Right renal pelvis (tissue), 4 donors: ENCODE results near the gene YAP1. TPM values are rescaled to one million over a fixed set of nuclear protein-coding genes. Genes with fewer than 3 reads are reported as not detected.
A peak's percentile ranks its signal among the peaks of the same experiment; 100 is the strongest.

Experiments
- DNase-seq, 4 donors: peaks; one replicate each; pipeline ENCODE4 v3.0.0-alpha.2; 2013; ENCODE audit warnings: low read depth in 4 of 4, low spot score in 3 of 4, missing footprints in 1 of 4
- polyA plus RNA-seq, 4 donors: library from polyadenylated mRNA; unstranded; fragments of 120-200 nt; gene quantifications; one replicate each; pipeline ENCODE4 v1.2.1, GENCODE V29; 2013; ENCODE audit not compliant: insufficient read length in 4 of 4

YAP1 gene
- polyA plus RNA-seq, 4 donors, result 176 to 207 (median 200) TPM

DNA sequence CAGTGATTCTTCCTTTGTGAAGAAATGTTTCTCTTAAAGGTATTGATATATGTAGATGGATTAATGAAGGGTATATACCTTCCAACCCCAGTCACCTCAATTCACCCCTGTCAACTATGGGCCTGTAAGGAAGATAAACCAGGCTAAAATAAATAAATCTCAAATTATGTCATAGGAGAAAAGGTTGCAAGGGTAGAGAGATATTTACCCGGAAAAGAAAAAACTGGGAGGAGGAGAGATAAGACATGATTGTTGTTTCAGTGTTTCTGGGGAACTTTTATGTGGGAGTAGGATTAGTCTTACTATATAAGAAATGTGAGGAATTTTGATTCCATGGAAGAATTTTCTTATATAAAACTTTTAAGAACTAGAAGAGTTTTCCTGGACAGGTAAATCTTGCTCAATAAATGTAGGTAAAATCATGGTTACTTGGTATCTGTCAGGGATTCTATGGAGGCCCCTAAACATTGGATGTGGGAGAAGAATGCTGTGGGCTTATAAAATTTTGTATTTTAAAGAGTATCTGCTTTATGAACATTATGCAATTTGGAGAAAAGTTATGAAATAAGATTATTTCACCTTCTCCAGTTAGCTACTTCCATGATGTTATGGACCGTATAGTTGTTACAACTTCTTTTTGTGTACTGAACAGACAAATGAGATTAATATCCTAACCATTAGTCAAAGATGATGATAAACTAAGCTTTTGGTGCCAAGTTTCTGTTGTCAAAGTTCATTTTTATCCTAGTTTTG lies 6.4 kb downstream of the YAP1 start:
- DNase-seq, result no peak

DNA sequence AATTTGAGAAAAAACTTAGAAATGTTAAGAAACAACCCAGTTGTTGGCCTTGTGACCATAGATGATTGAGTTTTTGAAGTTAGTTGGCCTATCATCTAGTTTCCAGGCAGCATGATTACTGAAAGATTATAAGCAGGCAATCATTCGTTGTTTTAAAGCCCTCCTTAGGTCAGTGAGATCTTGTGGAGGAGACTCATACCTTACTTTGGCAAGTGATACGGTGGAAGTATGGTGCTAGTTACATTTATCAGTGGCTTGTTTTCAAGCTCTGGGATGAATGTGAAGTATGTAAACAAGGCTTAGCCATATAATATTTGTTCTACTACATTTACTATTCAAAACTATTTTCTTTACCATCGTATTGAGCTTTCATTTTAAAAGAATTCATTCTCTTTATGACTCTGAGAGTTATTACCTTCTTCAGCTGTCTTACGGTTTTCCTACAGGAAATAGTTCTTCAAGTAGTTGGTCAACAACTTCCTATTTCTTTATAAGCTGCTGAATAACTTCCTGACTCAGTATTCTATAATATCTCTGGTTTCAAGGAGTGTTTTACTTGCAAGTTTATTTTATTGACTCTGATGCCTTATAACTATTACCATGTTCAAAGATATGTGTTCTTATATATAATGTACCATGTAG lies 7.3 kb downstream of the YAP1 start:
- no peak for DNase-seq

DNA sequence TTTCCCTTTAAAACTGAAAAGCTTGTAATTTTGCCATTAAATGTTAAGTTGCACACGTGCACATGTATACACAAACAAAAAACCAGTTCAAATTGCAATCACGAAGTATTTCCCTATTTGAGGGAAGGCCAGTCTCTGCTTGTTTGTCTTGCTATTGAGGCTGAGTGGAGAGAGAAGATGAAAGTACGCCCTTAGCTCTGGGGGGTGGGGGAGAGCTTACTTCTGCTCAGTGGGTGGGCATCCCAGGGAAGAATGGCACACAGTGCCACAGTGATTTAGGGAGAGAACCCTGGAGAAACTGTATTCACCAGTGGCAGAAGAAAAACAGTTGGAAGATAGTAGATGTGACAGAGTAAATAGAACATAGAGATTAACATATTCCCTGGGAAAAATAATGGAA lies 8.7 kb downstream of the YAP1 start:
- DNase-seq, result no peak

DNA sequence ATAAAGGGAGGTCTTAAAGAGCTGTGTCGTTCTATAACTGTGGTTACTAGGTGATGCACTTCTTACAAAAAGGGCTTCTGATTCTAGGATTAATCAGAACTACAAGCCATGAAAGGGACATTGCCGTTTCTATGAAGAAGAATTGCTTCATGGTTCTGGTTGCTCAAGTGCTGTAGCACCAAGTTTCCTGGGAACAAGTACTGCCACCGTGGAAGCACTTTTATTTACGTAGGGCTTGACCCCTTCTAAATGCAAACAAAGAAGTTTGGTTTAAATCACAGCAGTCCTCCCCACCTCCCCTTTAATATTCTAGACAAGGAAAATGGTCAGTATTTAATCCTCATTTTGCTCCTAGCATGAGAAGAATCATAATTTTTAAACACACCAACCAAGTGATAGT lies 9.8 kb downstream of the YAP1 start:
- no peak for DNase-seq

DNA sequence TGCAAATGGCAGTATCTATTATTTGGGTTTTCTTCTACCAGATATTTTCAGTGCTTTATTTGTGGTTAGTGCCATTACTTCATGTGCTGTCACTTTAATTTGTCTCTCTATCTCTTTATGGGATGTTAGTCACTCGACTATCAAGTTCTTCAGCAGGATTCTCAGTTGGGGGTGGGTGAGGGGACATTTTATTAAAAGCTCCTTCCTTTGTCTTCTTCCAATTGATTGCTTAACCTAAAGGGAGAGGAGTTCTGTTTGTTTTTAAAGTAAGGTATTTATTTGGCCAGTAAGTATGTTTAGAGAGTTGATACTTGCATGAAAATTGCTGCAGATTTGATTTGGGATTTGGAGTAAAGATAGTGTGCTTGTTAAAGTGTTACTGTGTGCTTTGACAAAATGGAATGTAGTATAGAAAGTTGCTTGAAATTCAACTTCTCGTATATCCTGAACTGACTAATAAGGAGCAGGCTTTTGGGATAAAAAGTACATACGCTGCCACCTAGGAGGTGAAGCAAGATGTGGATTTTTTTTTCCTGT lies 10.3 kb downstream of the YAP1 start:
- DNase-seq, result no peak

DNA sequence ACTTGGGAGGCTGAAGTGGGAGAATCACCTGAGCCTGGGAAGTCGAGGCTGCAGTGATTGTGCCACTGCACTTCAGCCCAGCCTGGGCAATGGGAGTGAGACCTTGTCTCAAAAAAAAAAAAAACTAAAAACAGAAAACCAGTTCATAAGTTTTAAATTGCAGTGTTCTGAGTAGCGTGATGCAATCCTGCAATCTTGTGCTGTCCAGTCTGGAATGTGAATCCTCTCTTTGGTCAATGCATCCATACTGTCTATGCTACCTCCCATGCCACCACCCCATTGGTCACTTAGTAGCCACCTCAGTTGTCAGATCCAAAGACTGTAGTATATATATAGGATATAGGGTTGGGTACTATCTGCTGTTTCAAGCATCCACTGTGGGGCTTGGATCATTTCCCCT lies 11.1 kb downstream of the YAP1 start:
- DNase-seq, result no peak

DNA sequence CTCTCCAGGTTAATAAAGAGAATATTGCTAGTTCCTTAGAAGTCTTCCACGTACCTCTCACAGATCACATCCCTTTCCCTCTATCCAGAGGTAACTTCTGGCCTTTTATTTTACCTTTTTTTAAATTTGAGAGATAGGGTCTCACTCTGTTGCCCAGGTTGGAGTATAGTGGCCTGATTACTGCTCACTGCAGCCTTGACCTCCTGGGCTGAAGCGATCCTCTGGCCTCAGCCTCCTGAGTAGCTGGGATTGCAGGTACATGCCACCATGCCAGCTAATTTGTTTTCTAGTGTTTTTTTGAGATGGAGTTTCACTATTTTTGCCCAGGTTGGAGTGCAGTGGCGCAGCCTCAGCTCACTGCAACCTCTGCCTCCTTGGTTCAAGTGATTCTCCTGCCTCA lies 24.4 kb downstream of the YAP1 start:
- no peak for DNase-seq

DNA sequence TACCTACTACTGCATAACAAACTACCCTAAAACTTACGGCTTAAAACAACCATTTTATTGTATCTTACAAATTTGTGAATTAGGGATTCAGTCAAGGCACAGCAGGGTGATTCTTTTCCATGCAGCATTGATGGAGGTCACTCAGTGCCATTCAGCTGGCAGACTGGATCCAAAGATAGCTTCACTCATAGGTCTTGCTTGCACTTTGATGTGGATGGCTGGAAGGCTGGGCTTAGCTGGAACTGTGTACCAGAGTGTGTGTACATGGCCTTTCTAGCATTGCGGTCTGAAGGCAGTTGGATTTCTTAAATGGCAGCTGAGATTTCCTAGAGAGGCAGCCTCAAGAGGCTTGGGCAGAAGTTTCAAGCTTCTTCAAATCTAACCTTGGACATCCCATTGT lies 25.0 kb downstream of the YAP1 start:
- no peak for DNase-seq

DNA sequence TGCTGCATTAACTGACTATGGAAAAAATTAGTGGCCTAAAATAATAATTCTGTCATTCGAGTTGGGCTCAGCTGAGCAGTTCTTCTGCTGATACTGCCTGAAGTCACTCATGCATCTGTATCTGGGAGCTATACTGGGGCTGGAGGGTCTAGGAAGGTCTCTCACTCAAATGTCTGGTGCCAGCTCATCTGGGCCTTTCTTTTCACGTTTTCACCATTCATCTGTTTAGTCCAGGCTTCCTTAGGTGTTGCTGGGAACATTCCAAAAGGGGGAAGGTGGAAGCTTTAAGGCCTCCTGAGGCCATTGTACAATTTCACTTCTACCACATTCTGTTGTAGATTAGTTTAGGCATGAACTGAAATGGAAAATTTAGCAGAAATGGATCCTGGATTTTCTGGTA lies 28.0 kb downstream of the YAP1 start:
- DNase-seq, result no peak

DNA sequence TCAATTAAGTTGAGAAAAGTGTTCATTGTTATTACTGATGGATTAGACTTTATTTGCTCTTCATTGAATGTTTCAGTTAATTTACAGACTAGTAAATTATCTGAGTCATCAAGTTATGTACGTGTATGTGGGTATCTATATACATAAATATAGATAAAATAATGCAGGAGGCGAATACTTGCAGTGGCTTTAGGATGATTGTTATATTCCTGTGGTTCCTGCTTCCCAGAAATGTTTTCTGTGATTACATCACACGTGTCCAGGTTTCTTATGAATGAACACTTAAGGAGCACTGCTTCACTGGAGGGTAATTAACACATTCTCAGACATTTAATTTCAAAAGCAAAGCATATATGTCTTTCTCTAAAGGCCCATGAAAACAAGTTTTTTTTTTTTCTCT lies 28.4 kb downstream of the YAP1 start:
- DNase-seq, result no peak

DNA sequence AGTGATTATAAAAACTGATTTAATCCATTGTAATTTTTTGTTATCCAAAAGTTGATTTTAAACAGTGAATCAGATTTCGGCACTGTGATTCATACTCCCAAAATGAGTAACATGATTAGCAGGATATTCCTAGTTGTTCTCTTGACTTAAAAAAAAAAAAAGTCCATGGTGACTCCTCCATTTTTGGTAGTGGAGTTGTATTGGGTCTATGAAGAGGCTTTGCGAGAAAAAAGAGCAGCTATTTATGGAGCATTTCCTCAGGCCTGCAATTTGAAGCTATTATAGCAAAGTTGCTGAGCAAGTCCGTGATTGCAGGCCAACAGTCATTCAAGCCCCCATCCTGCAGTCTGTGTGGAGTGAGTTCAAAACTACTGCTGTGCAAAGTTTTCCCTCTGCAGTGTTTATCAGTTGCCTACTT lies 28.8 kb downstream of the YAP1 start:
- no peak for DNase-seq

DNA sequence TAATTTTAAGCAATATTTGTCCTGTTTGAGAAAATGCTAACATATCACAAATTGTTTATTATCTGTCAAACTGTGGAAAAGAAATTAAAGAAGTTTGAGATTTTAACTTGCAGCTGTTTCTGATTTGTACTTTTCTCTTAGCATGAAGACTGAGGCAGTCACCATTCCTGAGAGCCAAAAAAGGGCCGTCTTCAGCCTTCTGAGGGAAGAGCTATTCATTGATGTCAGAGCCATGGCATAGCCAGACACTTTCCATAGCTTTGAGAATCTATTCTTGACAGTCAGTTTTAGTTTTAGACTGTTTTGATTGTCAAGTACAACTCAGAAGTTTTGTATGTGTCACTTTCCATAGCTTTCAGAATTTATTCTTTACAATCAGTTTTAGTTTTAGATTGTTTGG lies 32.1 kb downstream of the YAP1 start:
- no peak for DNase-seq

DNA sequence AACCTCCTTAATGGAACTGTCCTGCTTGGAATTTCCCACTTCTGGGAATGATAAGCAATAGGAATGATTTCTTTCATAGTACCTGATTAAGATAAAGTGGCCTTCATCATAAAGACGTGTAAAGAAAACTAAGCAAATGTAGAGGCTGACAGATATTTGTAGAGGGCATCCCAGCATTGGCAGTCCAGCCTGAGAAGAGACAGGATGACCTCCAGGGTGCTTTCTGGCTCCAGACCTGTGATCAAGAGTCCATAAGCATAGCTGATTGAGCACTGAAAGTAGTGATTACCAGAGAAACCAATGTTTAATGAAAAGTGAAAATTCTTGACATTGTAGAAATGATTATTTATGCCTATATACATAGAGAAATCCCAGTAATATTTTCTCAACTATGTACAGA lies 33.6 kb downstream of the YAP1 start:
- DNase-seq, result no peak

DNA sequence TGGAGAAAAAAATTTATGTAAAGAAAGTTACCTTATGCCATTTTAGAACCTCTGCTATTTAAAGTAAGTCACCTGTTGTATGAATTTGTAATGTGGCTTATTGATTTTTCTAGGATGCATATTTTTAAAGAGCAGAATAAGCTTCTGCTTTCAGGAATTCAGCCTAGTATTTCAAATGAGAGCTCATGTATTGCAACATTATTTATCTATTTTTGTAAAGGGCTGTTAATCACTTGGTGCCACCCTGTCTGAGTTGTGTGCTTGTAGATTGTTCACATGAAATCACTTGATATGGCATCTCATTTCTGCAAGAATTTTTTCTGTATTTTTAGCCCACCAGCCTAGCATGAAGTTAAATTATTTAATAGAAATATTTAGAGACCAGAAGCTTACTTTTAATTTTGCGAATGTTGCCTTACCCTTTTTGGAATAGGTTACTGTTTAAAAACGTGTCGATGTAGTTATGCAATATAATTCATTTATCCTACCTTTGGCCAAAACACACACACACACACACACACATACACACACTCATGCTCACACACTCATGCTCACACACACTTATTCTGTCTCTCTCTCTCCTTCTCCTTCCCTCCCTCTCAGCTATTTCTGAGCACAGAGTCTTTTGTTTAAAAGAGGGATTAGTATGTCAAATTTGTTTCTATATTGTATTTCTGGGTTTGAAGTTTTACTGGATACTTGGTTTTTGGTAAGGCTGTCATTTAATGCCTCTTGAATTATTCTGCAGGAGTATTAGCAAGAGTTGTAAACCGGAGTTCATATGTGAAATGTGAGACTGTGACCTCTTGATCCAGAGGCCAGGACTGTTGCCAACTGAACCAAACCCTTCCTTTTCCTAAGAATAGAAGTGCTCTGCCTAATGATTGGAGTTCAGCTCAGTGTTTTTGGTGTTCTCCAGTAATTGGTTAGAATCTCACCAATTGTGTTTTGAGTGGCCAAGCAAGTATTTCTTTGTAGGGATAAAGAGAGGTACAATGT lies 34.4 kb downstream of the YAP1 start:
- peak in 2 of 4 donors; percentile 28 to 40 for DNase-seq

DNA sequence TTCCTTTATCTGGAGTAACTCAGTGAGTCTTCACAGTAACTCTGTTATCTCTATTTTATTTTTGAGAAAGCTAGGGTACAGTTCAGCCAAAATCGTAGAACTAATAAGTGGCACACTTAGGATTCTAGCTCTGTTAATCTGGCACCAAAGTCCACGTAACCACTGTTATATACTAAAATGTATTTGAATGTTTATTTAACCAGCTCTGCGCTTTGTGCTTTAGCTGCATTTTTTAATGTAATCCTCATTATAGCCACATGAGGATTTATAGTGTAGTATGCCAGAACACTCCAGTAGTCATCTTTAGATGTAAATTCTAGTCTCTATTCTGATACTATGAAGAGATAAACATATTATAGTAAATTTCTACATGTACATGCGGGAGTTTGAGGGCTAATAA lies 36.8 kb downstream of the YAP1 start:
- no peak for DNase-seq

DNA sequence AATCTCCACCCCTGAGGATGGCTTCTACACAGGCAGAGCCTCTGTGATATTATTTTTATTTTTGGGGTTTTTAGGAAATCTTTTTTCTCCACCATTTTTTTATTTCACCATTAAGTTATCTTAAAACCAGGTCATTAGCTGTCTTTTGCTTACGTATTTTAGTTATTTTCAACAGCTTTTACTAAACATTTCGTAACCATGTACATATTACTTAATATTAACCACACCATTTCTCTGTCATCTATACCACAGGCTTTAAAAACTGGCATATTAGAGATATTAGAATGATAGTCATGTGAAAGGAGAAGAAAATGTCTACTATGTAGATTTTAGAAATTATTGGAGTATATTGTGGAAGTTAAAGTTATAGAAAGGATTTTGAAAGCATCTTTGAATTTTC lies 37.4 kb downstream of the YAP1 start:
- no peak for DNase-seq

DNA sequence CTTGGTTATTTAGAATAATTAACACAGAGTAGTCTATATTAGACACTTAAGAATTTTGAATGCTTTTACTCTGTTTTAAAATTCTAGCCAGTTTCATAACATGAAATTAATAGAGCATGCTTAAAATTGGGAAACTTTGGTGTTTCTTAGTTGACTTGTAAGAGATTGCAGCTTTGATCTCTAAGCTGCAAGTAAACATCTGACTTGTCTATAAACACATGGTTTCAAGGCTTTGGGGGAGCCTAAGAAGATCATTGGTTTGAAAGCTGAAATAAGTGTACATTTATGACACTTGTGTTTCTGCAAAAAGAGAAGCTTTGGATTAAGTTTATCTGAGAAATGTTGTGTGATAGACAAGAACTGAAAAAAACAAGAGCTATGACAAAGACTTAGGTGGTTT lies 37.8 kb downstream of the YAP1 start:
- DNase-seq, result no peak

DNA sequence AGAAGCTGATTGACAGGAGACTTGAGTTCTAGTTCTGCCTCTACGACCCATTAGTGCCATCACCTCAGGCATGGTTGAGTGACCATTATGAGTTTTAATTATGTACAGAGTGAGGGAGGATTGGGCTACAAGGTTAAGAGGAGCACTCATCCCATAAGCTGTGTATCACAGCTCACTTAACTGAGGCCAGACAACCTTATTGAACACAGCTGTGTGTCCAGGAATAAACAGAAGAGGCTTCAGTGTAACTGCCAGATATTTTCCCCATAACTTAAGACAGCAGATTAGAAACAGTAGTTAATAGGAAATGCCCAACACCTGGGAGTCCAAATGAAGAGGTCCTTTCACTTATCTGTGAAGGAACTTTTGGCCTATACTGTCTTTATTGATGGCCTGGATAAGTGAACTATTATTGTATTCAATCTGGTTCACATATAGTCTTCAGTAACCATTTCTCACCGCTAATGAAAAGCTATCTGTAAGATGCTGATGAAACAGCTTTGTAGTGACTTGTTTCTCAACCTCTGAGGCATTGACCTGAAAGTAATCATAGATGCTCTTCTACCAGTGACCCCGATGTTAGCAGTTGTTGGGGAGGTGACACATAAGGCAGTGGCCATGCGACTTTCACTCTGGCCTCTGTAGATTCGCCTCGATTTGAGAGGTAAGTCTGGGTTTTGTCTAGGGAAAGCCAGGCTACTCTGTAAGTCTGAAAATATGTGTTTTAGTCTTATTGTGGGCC lies 41.7 kb downstream of the YAP1 start:
- DNase-seq, result no peak

DNA sequence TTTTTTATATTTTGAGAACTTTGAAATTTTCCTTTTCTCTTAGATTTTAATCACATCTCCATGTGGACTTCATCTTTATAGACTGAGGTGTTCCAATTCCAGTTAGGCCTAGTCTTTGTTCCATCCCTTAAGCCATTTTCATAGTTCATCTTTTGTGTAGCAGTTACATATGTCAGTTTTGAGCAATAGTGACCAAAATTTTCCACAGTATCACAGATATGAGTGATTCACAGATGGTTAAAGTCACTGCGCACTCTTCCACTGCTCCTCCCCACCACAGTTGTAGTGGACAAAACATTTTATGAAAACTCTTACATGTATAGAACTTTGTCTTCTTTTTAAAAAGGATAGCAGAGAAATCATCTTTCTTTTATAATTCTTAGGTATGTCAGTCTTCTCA lies 42.8 kb downstream of the YAP1 start:
- DNase-seq, result no peak

DNA sequence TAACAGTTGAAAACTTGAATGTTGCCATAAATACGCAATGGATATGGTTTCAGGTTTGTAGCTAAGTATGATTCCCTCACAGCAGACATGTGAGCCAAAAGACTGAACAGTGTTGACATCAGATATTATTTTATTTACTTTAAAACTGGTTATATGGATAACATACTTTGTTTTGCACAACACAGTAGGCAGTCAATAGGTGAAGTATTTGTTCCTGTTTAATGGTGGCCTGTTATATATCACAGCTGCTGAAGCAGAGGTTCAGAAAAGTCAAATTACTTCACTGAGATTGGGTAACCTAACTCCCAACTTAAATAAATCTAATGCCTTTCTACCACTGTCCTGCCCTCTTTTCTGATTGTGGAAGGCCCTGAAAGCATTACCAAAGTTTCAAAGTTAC lies 44.6 kb downstream of the YAP1 start:
- no peak for DNase-seq
